ENCODE measurements around the gene NKAIN2.

GRCh38 chr6:124324237-124324636 lies 520.6 kb downstream of the NKAIN2 start:
- no peak for TF ChIP-seq CTCF (conservative IDR thresholded peaks at IDR 0.05 in 1 of 2, IDR thresholded peaks at IDR 0.05 in 1 of 2; ENCODE audit: extremely low read depth in 1 of 2, insufficient read depth in 1 of 2, low read depth in 1 of 2, low read length in 2 of 2)
- no peak for TF ChIP-seq EZH2 (IDR thresholded peaks at IDR 0.05; ENCODE audit: borderline replicate concordance, low read length)

Data from mammary epithelial cell (primary cell).